ENCODE data around the gene GZMB. TPM values are rescaled to one million over a fixed set of nuclear protein-coding genes. Genes with fewer than 3 reads are reported as not detected.

Gene GZMB
- total RNA-seq, 4 donors from 2014 or later: 2.5 to 2.6 TPM; not detected in 2

DNA sequence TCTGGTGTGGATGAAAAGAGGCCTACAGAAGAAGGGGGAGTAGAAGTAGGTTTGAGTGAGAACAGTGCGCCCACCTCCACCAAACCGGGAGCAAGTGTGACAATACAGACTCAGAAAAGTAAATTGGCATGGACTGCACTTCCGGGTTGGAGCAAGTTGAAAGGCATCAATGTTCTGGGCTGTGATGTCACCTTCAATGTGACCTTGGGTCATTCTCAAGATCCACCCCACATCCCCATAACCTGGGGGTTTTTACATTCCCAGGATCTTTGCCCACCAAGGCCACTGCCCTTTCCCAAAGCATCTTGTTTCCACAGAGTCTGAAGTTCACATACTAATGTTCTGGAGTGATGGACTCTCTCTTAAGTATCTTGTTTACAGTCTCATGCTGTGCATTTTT lies 5.3 kb upstream of the GZMB start:
- Histone ChIP-seq H3K4me3 (no peak overlapping the region), H3K4me1 (no peaks in the 10 kb centered on the region), H3K36me3 (no peaks in the 10 kb centered on the region), H3K9me3 (no peaks in the 10 kb centered on the region), H3K27me3 (no peaks in the 10 kb centered on the region), H3K27ac (no peak overlapping the region)
- WGBS, 2 donors (ENCODE audit: low coverage in 1 of 2): 85 to 95% methylated on average over 3 of the region's 3 CpGs
- in situ Hi-C loops (cut with MboI; ENCODE audit: low pct_ligation_motif_present in 1 of 4, low pct_unique_long_range_greater_than_20kb in 1 of 4, low sequenced_read_pairs in 3 of 4): no loop called here
- TF ChIP-seq POLR2A (IDR thresholded peaks at IDR 0.05) (no peak), EP300 (IDR thresholded peaks at IDR 0.05; ENCODE audit: low read depth) (no peak), POLR2AphosphoS5 (IDR thresholded peaks at IDR 0.05) (no peak), CTCF (IDR thresholded peaks at IDR 0.05) (no peak)
- no peak for DNase-seq
- intact Hi-C loops (cut with DNase I; ENCODE audit: low total_unique reads): no loop called here

DNA sequence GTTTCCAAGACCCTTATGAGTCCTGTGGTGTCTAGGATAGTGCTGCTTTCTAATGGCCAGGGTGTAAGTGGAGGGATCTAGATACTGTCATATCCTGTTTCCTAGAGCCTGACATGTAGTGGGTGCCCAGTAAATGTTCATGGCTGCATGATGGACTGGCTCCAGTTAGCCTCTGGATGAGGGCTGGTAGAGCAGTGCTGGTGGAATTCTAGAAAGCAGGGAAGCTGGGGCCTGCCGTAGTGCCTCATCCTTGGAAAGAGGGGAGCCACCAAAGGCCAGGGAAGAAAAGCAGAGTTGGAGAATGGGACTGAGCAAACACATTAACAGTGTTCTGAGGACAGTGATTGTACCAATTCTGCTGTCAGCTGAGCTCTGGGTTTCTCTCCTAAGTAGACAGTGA lies 637 bp downstream of the GZMB start:
- no peak for TF ChIP-seq EP300 (IDR thresholded peaks at IDR 0.05; ENCODE audit: low read depth)
- TF ChIP-seq POLR2AphosphoS5 (IDR thresholded peaks at IDR 0.05): no peak
- TF ChIP-seq CTCF (IDR thresholded peaks at IDR 0.05): no peak
- TF ChIP-seq POLR2A (IDR thresholded peaks at IDR 0.05): no peak
- no peaks in the 10 kb centered on the region for H3K36me3 ChIP-seq
- no peaks in the 10 kb centered on the region for H3K9me3 ChIP-seq
- no peak for DNase-seq
- H3K27me3 ChIP-seq: no peaks in the 10 kb centered on the region
- H3K4me1 ChIP-seq: peaks cover 0 to 6% (median 0%) of the 10 kb centered on the region in 4 donors
- H3K4me3 ChIP-seq: no peak overlapping the region
- in situ Hi-C loops (cut with MboI; ENCODE audit: low pct_ligation_motif_present in 1 of 4, low pct_unique_long_range_greater_than_20kb in 1 of 4, low sequenced_read_pairs in 3 of 4): no loop called here
- H3K27ac ChIP-seq: no peak overlapping the region
- WGBS, 2 donors (ENCODE audit: low coverage in 1 of 2): 84% methylated on average over 1 of the region's 1 CpG; no CpG with 5 or more reads in 1 of the 2 donors
- intact Hi-C loops (cut with DNase I; ENCODE audit: low total_unique reads): no loop called here

DNA sequence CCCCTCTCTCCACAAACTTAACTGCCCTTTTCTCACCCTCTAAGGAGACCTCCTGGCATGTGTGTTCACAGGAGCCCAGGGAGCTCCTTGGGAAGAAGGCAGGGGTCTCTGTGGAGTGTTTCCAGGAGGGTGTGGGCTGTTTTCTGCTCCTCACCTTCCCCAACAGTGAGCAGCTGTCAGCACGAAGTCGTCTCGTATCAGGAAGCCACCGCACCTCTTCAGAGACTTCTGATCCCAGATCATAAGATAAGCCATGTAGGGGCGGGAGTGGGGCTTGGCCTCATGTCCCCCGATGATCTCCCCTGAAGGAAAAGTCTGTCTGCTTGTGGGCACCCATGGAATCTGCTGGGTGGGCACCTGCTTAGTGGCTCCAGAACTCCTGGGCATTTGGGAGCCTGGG lies 1.2 kb downstream of the GZMB start:
- Histone ChIP-seq H3K9me3 (no peaks in the 10 kb centered on the region), H3K27ac (no peak overlapping the region), H3K36me3 (no peaks in the 10 kb centered on the region), H3K27me3 (no peaks in the 10 kb centered on the region), H3K4me3 (no peak overlapping the region), H3K4me1 (peaks cover 0 to 6% (median 0%) of the 10 kb centered on the region in 4 donors)
- in situ Hi-C loops (cut with MboI; ENCODE audit: low pct_ligation_motif_present in 1 of 4, low pct_unique_long_range_greater_than_20kb in 1 of 4, low sequenced_read_pairs in 3 of 4) (no loop called here), intact Hi-C loops (cut with DNase I; ENCODE audit: low total_unique reads) (no loop called here)
- TF ChIP-seq CTCF (IDR thresholded peaks at IDR 0.05): no peak
- no peak for TF ChIP-seq EP300 (IDR thresholded peaks at IDR 0.05; ENCODE audit: low read depth)
- TF ChIP-seq POLR2AphosphoS5 (IDR thresholded peaks at IDR 0.05): no peak
- no peak for TF ChIP-seq POLR2A (IDR thresholded peaks at IDR 0.05)
- no peak for DNase-seq
- 61% methylated on average over 6 of the region's 6 CpGs; no CpG with 5 or more reads in 1 of the 2 donors for WGBS, 2 donors (ENCODE audit: low coverage in 1 of 2)

DNA sequence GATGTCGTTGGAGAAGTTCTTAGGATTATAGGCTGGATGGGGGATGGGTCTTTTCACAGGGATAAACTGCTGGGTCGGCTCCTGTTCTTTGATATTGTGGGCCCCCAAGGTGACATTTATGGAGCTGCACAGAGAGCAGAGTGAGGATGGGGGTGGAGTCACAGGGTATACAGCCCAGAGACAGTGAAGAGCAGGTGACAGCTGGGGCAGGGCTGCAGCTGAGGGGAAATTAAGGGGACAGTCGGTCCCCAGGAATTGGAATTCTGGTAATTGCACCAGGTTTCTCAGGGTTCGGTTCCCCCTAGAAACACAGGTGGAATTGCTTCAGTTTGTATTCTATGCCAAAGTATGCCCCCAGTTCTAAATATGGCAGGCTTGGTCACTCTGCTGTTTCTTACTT lies 1.7 kb downstream of the GZMB start:
- no peak overlapping the region for H3K4me3 ChIP-seq
- DNase-seq: no peak
- H3K27ac ChIP-seq: no peak overlapping the region
- intact Hi-C loops (cut with DNase I; ENCODE audit: low total_unique reads) (no loop called here), in situ Hi-C loops (cut with MboI; ENCODE audit: low pct_ligation_motif_present in 1 of 4, low pct_unique_long_range_greater_than_20kb in 1 of 4, low sequenced_read_pairs in 3 of 4) (no loop called here)
- H3K9me3 ChIP-seq: no peaks in the 10 kb centered on the region
- H3K4me1 ChIP-seq: peaks cover 0 to 6% (median 0%) of the 10 kb centered on the region in 4 donors
- H3K27me3 ChIP-seq: no peaks in the 10 kb centered on the region
- TF ChIP-seq POLR2A (IDR thresholded peaks at IDR 0.05) (no peak), POLR2AphosphoS5 (IDR thresholded peaks at IDR 0.05) (no peak), EP300 (IDR thresholded peaks at IDR 0.05; ENCODE audit: low read depth) (no peak), CTCF (IDR thresholded peaks at IDR 0.05) (no peak)
- WGBS, 2 donors (ENCODE audit: low coverage in 1 of 2): 40 to 43% methylated on average over 1 to 4 of the region's 4 CpGs
- no peaks in the 10 kb centered on the region for H3K36me3 ChIP-seq
